ENCODE data around the gene DTNB.
"Not testable (repeated sequence)": the region's sequence is repeated elsewhere in the genome, so short reads cannot be mapped to it uniquely, and the experiment has no call there.

Gene DTNB

GRCh38 chr2:25411281-25411680, 262.1 kb downstream of the DTNB start:
- no peak for DNase-seq

- DNase-seq = no peak
Observed at GRCh38 chr2:25410370-25410769, 263.0 kb downstream of the DTNB start.

- no peak for DNase-seq
Observed at GRCh38 chr2:25409468-25409867, 263.9 kb downstream of the DTNB start.

GRCh38 chr2:25409044-25409443, 264.3 kb downstream of the DTNB start:
- DNase-seq = no peak

- no peak for DNase-seq
Observed at GRCh38 chr2:25405611-25406295, 267.6 kb downstream of the DTNB start.

GRCh38 chr2:25403120-25403760, 270.1 kb downstream of the DTNB start:
- not testable (repeated sequence) for DNase-seq

- no peak for DNase-seq
Observed at GRCh38 chr2:25402477-25402876, 270.9 kb downstream of the DTNB start.

GRCh38 chr2:25401307-25402026, 271.9 kb downstream of the DTNB start:
- DNase-seq = no peak

- DNase-seq = no peak
Observed at GRCh38 chr2:25400576-25401216, 272.7 kb downstream of the DTNB start.

- DNase-seq = no peak
Observed at GRCh38 chr2:25400169-25400568, 273.2 kb downstream of the DTNB start.

GRCh38 chr2:25398534-25398933, 274.8 kb downstream of the DTNB start:
- DNase-seq = no peak

- no peak for DNase-seq
Observed at GRCh38 chr2:25397777-25398176, 275.6 kb downstream of the DTNB start.

- no peak for DNase-seq
Observed at GRCh38 chr2:25389161-25389560, 284.2 kb downstream of the DTNB start.

GRCh38 chr2:25388491-25388890, 284.9 kb downstream of the DTNB start:
- no peak for DNase-seq

GRCh38 chr2:25387876-25388449, 285.4 kb downstream of the DTNB start:
- no peak for DNase-seq

- DNase-seq = no peak
Observed at GRCh38 chr2:25386971-25387875, 286.2 kb downstream of the DTNB start.

- no peak for DNase-seq
Observed at GRCh38 chr2:25385910-25386309, 287.5 kb downstream of the DTNB start.

- DNase-seq = no peak
Observed at GRCh38 chr2:25383806-25384205, 289.6 kb downstream of the DTNB start.

- no peak for DNase-seq
Observed at GRCh38 chr2:25381502-25381901, 291.9 kb downstream of the DTNB start.

- DNase-seq = no peak
Observed at GRCh38 chr2:25380586-25381375, 292.6 kb downstream of the DTNB start.

- no peak for DNase-seq
Observed at GRCh38 chr2:25380023-25380422, 293.4 kb downstream of the DTNB start.
